Colon (tissue), 2 donors: Measurements from ENCODE around the gene SLC39A7.

Experiments used
- FAIRE-seq: peaks from 2 replicates; lab custom pipeline; 2012; peaks lifted over from hg19 to GRCh38; lab: Jason Lieb, UNC
- donor health status: control.
- donor health status: control.

The SLC39A7 gene

DNA sequence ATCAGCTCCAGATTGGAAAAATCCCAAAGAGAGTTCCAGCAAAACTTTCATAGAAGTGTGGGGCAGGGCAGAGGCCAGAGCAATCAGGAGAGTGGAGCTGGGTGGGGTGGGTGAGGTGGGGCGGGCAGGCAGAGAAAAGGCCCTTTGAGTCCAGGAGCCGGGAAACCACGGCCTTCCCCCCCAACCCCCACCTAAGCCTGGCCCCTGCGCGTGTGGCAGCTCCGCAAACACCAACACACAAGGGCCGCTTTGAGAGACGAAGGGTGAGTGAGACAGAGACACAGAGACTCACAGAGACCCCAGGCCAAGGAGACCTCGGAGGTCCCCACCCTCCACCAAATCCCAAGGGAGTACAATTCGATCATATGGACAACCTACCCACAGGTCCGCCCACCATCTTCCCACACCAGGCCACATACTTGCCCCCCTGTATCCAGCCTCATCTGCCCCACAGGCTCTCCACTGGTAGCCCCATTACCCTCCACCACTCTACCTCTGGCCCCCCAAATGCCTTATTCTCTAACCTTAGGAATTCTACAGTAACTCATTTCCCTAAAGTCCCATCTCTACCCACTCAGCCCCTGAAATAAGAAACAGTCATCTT, 10.1 kb upstream of the SLC39A7 start:
- no peak for FAIRE-seq

DNA sequence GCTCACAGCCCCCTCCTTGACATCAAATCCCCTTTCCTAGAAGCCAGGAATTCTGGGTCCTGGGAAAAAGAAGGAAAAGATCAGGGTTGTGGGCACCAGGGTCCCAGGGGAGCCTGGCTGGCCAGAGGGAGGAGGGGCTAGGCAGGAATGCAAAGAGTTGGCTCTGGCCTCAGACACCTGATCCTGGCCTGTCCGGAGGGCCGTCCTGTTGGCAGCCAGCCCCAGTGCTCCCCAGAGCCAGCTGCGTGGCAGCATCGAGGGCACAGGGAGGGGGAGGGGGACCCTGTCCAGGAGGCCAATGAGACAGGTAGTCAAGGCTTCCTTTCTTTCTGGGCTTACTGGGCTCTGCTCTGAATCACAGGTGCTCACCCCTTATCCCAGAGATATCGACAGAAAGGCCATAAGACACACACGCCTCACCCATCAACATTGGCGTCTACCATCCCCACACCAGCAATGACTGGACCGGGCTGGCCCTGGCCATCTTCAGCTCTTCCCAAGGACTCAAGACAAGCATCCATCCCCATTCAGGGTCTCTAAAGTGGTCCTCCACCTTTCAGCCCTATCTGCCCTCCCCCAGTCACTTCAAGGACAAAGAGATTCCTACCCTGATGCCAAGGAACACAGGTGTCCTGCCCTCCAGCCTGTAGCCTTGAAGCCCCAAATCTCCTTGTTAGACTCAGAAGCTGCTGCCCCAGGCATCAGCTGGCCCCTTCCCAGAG, 9.1 kb upstream of the SLC39A7 start:
- FAIRE-seq: no peak

DNA sequence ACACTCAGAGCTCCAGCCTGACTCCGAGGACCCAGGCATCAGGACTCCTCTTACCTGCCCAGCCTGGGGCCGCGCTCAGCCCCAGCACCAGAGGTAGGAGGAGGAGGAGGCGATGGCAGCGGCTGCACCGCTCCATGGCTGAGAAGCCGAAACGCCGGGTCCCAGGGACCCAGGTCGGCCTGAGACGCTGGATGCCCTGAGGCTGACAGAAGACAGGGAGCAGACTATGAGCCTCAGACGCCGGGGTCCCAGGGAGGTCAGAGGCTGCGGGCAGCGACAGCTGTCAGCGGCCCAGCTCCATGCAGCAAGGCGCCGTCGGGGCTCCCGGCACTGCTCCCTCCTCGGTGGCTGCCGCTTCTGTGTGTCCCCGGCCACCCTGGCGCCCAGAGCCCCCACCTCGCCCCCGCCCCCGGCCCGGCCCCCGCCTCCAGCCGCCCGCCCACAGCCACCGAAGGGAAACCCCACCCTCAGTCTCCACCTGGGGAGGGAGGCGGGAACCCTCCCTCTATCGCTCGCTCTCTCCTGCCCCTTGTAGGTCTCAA, 8.5 kb upstream of the SLC39A7 start, which contains the start of gene COL11A2:
COL11A2 (minus strand) TSS at position 363 of the 542 bp plus-strand sequence; CDS start at position 136, 227 bp downstream.
- no peak for FAIRE-seq

DNA sequence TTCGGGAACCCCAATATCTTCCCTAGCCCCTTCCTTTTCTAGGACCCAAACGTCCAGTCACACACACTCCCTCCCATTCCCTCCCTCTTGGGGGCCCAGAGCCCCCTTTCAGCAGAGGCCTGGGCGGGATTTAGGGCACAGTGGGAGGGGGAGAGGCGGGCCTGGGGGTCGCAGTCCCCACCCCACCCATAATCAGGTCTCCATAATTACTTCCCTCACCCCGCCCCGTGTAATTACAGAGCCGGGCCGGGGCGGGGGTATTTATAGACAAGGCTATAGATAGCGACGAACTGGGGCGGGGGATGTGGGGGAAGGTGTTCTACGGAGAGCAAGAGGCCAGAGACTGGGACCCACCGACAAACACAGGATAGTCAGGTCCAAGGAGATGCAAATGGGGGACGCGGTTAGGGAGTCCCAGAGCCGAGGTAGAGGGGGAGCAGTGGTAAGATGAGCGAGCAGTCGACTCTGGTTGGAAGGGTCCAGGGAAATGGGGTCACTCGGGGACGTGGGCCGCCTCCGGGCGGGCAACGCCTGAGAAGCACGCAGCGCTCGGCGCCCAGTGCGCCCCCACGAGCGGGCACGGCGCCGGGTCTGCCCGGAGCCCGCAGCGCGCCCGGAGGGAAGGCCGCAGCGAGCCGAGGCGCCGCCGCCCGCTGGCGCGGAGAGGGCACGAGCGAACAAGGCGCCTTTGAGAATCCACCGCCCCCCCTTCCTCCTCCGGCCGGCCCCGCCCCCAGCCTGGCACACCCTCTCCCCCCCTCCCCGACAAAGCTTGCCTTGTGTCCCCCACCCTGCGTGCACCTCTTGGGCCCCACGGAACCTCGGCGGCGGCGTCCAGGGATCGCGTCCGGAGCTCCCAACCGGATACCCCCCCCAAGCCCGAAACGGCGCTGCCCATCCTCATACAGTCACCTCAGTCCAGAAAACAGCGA, 7.7 kb upstream of the SLC39A7 start:
- no peak for FAIRE-seq

DNA sequence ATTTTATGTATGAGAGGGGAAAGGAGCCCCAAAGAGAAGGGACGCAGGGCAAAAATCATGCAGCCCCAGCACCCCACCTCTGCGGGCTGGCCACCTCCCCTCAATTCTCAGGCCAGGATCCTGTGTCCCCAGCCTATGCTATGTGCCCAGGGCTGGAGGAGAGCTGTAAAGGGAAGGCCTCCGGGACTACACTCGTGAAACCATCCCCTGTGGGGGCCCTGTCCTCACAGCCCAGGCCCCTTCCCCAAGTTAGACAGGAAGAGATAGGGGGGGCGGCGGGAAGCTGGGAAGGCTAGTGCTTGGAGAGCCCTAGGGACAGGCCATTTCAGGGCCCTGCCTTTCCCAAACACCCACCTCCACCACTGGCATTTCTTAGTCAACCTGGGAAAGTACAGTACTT, 7.0 kb upstream of the SLC39A7 start:
- FAIRE-seq: no peak

DNA sequence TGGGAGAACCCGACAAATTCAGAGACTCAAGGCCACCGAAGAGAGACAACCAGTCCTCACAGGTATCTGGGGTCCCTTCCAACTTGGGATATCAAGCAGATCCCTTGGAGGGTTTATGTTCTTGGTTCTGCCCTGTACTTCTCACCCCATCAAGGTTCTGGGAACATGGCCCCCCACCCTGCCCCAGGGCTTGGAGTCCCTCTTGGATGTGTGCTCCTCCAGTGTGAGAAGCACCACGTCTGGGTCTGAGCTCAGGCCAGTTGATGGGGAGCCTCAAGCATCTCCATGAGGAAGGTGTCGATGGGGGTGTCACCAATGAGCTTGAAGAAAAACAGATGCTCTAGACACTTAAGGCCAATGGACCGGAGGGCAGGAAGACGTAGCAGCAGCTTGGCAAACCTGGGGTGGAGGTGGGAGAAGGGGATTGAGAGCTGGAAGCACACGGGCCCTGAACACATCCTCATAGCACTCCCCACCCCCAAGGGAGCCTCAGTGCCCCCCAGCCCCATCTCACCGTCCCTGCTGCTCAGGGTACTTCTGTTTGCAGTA, 6.2 kb upstream of the SLC39A7 start:
- no peak for FAIRE-seq

DNA sequence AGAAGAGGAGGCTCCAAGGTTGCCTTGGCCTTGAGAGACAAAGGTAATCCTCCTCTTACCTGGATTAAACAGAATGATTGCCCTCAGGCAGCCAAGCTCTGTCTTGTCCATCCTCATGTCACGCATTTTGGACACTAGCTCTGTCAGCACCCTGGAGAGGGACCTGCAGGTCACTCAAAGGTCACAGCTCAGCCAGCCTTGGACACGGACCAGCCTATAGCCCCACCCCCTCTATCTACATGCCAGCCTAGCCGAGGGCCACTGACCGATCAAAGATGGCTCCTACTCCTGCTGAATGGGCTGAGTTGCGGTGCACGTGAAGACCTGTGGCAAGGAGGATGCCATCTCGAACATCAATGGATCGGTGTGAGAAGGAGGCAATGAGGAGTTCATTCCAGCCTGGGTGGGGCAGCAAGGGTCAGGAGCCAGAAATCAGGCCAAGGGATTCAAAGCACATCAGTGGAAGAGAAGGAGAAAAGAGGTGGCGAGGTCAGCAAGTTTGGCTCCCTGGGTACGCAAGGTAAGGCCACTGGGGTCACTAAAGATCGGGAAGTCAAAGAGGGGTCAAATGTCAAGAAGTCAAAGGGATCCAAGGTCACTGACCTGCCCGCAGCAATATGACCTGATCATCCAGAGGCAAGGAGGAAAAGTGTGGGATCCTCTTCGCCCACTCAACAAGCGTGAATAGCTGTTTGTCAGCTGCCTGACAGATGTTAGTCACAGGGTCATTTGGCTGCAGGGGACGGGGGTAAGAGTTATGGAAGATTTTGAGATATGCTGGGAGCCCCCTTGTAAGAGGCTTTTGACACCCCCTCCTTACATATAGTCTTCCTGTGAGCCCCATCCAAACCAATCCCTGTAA, 5.1 kb upstream of the SLC39A7 start:
- no peak for FAIRE-seq

DNA sequence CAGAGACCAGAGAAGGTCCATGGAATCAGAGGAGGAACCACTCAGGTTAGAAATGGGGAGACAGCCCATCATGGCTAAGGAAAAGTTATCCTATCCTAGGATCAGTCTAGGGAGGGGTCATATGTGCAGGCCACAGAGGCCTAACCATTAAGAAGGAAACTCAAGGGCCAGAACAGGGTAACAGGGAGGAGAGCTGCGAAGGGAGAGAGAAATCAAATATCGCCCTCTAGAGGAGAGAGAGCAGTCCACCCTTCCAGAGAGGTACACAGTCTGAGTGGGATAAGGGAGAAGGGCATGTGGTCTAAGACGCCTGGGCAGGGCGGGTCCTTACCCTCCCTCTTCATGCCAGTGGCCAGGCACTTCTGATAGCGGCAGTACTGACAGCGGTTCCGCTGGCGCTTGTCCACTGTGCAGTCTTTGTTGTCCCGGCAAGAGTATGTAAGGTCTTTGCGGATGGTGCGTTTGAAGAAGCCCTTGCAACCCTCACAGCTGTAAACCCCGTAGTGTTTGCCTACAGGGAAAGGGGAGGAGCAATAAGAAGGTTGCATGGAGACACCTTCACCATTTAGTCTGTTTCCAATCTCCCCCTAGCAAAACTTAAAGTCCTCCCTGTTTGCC, 3.1 kb upstream of the SLC39A7 start:
- no peak for FAIRE-seq

DNA sequence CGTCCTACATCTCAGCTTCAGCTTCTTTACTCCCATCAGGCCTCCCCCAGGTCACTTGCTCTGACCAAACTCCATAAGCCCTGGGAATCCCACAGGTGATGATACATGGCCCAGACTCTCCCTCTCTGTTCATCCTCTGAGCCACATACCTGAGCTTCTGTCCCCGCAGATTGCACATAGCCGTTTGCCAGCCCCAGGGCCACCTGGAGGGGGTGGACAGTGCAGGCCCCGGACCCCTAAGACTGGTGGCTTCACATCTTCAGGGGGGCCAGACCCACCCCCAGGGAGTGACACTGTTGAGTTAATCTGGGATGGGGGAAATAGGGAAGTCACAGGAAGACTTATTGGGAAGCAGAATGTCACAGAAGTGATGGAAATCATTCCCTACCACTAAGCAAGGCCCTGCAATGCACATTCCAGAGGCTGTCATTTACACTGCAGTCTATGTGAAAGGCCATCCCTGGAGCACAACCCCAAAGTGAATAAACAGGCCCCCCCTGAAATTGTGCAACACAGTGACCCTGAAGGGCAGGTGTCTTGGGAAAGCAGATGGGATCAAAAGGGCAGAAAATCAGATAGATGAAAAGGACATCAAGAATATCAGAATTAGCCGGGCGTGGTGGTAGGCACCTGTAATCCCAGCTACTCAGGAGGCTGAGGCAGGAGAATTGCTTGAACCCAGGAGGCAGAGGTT, 2.4 kb upstream of the SLC39A7 start:
- no peak for FAIRE-seq

DNA sequence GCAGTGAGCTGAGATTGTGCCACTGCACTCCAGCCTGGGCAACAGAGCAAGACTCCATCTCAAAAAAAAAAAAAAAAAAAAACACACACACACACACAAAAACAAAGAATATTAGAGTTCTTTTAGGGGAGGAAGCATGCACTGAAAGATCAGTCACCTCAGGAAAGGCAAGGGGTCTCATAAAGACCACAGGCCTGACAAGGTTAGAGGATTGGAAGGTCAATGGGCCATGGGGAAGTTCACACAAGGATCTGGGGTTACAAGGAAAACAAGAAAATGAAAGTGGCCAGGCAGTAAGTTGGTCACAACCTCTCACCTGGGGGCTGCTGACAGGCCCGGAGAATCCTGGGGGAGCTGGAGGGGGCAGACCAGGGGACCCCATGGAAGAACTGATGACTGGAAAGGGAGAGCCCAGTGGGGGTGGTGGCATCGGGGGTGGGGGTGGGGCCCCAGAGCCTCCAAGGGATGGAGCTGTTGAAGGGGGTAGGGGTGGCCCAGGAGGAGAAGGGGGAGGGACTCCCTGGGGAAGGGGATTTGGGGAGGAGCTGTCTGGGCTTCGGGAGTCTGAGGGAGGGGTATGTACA, 1.7 kb upstream of the SLC39A7 start:
- no peak for FAIRE-seq

DNA sequence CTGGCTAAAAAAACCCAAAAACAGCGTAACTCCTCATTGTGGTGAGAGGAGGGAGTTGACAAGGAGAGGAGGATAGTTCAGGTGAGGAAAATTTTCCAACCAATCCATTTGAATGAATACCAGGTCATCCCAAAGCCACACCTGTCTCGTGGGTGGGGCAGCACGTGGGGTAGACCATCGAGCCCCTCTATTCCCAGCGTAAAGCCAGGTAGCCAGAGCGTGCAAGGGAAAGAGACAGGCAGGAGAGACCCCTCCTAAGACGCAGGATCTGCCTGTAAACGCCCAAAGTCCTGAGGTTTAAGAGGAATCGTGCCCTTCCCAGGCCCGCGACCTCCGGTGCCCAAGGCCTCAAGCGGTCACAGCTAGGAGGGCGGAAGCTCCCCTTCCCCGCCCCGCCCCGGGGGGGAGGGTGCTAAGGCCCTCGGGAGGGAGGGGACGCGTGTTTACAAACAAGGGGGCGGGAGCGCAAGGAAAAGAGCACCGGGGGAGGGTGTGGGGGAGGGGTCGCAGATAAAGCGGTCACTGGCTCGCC, 914 bp upstream of the SLC39A7 start:
- FAIRE-seq: no peak

DNA sequence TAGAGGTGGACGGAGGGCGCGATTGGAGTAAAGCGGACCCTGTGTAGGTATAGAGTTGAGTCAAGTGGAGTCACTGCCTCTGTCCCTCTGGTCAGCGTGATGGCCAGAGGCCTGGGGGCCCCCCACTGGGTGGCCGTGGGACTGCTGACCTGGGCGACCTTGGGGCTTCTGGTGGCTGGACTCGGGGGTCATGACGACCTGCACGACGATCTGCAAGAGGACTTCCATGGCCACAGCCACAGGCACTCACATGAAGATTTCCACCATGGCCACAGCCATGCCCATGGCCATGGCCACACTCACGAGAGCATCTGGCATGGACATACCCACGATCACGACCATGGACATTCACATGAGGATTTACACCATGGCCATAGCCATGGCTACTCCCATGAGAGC, 479 bp downstream of the SLC39A7 start:
- FAIRE-seq: no peak

DNA sequence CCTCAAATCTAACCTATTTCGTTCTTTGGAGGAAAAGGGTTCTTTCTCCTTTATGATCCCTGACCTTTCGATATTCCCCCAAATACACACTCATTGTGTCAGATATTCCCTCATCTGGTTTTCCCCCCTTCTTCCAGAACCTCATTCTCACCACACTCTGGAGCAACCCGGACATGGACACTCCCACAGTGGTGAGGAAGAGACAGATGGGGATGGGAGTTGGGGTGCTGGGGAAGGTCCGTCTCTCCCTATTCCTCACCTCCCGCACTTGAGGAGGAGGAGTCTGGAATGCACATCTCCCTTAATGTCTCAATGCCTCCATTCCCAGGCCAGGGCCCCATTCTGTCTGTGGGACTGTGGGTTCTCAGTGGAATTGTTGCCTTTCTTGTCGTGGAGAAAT, 1.3 kb downstream of the SLC39A7 start:
- no peak for FAIRE-seq

DNA sequence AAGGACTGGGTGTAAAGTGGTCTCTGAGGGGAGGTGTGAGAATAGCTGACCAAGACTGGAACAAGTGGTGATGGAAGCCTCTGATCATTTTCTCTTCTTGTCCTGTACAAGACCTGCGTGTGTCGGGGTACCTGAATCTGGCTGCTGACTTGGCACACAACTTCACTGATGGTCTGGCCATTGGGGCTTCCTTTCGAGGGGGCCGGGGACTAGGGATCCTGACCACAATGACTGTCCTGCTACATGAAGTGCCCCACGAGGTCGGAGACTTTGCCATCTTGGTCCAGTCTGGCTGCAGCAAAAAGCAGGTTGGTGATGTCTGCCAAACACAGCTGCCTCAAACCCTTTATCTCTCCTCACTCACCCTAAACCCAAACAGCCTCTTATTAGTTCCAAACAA, 2.1 kb downstream of the SLC39A7 start:
- FAIRE-seq: no peak

DNA sequence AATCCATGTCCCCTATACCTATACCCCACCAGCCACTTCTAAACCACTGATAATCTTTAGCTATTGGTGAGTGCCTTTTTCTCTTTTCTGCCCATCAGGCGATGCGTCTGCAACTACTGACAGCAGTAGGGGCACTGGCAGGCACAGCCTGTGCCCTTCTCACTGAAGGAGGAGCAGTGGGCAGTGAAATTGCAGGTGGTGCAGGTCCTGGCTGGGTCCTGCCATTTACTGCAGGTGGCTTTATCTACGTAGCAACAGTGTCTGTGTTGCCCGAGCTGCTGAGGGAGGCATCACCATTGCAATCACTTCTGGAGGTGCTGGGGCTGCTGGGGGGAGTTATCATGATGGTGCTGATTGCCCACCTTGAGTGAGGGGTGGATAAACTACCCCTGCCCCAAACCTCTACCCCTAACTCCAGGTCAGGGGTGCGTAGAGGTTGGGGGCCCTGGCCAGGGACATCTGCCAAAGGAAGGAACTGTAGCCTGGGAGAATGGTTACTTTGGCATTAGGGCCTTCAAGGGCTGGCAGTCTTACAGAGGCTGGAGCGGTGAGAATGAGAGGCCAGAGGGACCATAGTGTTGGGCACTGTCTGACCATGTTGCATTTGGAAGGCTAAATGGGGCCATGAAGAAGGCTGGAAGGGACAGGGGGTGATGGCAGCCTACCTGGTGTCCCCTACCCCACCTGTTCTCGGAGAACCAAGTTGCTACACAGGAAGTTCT, 2.9 kb downstream of the SLC39A7 start:
- no peak for FAIRE-seq

DNA sequence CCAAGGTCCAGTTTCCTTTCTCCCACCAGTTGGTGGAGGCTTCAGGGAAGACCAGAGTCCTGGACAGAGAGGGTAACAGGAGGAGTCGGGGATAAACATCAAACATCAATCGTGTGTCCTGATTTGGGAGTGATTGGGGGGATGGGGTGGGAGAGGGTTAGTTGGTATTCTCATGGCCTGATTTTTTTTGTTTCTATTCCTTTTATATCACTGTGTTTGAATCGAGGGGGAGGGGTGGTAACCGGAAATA, 3.4 kb downstream of the SLC39A7 start:
- no peak for FAIRE-seq

DNA sequence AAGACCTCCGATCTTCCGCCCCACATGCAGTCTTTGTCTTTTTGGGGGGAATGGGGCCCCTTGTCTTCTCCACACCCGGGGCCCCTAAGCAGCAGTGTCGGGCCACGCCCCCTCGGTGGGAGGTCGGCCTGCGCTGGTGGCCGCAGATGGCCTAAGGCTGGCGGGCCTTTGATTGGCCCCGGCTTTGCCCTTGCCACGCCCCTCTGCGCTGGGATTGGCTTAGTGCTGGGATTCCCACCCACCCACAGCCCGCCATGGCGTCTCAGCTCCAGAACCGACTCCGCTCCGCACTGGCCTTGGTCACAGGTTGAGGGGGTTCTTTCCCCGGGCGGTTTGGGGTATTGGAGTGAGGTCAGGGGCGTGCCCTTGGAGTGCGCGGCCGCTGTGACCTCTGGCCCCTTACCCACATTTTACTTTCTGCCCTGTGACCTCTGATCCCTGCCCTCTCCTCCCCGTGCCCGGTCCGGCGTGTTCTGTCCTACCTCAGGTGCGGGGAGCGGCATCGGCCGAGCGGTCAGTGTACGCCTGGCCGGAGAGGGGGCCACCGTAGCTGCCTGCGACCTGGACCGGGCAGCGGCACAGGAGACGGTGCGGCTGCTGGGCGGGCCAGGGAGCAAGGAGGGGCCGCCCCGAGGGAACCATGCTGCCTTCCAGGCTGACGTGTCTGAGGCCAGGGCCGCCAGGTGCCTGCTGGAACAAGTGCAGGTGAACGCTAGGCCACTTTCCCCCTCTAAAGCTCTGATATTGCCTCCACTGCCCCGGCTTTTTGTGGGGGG, 3.9 kb downstream of the SLC39A7 start, which contains the start of gene HSD17B8:
HSD17B8 (plus strand) TSS at position 241 of the 776 bp plus-strand sequence; CDS start at position 255, 14 bp downstream.
- FAIRE-seq: no peak
